ENCODE results near the gene TMEM129.

GRCh38 chr4:1723131-1723801 is 2.1 kb upstream of the TMEM129 start:
- TF ChIP-seq, protein P1, sequence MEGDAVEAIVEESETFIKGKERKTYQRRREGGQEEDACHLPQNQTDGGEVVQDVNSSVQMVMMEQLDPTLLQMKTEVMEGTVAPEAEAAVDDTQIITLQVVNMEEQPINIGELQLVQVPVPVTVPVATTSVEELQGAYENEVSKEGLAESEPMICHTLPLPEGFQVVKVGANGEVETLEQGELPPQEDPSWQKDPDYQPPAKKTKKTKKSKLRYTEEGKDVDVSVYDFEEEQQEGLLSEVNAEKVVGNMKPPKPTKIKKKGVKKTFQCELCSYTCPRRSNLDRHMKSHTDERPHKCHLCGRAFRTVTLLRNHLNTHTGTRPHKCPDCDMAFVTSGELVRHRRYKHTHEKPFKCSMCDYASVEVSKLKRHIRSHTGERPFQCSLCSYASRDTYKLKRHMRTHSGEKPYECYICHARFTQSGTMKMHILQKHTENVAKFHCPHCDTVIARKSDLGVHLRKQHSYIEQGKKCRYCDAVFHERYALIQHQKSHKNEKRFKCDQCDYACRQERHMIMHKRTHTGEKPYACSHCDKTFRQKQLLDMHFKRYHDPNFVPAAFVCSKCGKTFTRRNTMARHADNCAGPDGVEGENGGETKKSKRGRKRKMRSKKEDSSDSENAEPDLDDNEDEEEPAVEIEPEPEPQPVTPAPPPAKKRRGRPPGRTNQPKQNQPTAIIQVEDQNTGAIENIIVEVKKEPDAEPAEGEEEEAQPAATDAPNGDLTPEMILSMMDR (IDR thresholded peaks at IDR 0.05) = no peak
- TF ChIP-seq ZNF232 (CRISPR knock-in tag; IDR thresholded peaks at IDR 0.05) (no peak), TEAD1 (CRISPR knock-in tag; IDR thresholded peaks at IDR 0.05) (no peak), ETV6 (CRISPR knock-in tag; IDR thresholded peaks at IDR 0.05) (no peak), ZBTB21 (CRISPR knock-in tag; IDR thresholded peaks at IDR 0.05; ENCODE audit: borderline replicate concordance) (no peak), GABPB1 (CRISPR knock-in tag; IDR thresholded peaks at IDR 0.05) (no peak), ELF4 (CRISPR knock-in tag; IDR thresholded peaks at IDR 0.05; ENCODE audit: low read depth) (no peak), CBFB (CRISPR knock-in tag; IDR thresholded peaks at IDR 0.05; ENCODE audit: low read depth) (no peak), ATF1 (CRISPR knock-in tag; IDR thresholded peaks at IDR 0.05) (no peak), NR2C2 (CRISPR knock-in tag; IDR thresholded peaks at IDR 0.05) (no peak), ZNF416 (CRISPR knock-in tag; IDR thresholded peaks at IDR 0.05) (no peak)
- TF ChIP-seq, protein P2, sequence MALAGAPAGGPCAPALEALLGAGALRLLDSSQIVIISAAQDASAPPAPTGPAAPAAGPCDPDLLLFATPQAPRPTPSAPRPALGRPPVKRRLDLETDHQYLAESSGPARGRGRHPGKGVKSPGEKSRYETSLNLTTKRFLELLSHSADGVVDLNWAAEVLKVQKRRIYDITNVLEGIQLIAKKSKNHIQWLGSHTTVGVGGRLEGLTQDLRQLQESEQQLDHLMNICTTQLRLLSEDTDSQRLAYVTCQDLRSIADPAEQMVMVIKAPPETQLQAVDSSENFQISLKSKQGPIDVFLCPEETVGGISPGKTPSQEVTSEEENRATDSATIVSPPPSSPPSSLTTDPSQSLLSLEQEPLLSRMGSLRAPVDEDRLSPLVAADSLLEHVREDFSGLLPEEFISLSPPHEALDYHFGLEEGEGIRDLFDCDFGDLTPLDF (CRISPR knock-in tag; IDR thresholded peaks at IDR 0.05) = no peak
- TF ChIP-seq, protein P3, sequence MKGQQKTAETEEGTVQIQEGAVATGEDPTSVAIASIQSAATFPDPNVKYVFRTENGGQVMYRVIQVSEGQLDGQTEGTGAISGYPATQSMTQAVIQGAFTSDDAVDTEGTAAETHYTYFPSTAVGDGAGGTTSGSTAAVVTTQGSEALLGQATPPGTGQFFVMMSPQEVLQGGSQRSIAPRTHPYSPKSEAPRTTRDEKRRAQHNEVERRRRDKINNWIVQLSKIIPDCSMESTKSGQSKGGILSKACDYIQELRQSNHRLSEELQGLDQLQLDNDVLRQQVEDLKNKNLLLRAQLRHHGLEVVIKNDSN (CRISPR knock-in tag; IDR thresholded peaks at IDR 0.05) = no peak
- TF ChIP-seq, protein P4, sequence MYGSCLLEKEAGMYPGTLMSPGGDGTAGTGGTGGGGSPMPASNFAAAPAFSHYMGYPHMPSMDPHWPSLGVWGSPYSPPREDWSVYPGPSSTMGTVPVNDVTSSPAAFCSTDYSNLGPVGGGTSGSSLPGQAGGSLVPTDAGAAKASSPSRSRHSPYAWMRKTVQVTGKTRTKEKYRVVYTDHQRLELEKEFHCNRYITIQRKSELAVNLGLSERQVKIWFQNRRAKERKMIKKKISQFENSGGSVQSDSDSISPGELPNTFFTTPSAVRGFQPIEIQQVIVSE (CRISPR knock-in tag; IDR thresholded peaks at IDR 0.05; ENCODE audit: borderline replicate concordance) = no peak
